Ovary (tissue), 10 donors: ENCODE data around the gene CMC1. TPM values are rescaled to one million over a fixed set of nuclear protein-coding genes. Genes with fewer than 3 reads are reported as not detected.
A peak's percentile ranks its signal among the peaks of the same experiment; 100 is the strongest.
"Not testable (repeated sequence)": the region's sequence is repeated elsewhere in the genome, so short reads cannot be mapped to it uniquely, and the experiment has no call there.

Experiments used
- DNase-seq, 5 donors: peaks; one replicate each; pipeline ENCODE4 v3.0.0-alpha.2; 2019 to 2020
- H3K27ac ChIP-seq, 2 donors: fragments of 200-600 bp; one replicate each; pipeline versions ENCODE4 v1.5.1 to v1.8.0; 2019 to 2022
- H3K27me3 ChIP-seq: fragments of 200-600 bp; one replicate; pipeline ENCODE4 v1.8.0; 2022
- H3K36me3 ChIP-seq: fragments of 200-600 bp; sonication (generic); one replicate; pipeline ENCODE4 v1.5.1; 2019
- H3K4me1 ChIP-seq: one replicate; pipeline ENCODE4 v1.8.1; 2013; ENCODE audit warnings: mild to moderate bottlenecking, moderate library complexity; ENCODE audit not compliant: insufficient read depth
- H3K4me3 ChIP-seq: fragments of 200-600 bp; sonication (generic); one replicate; pipeline ENCODE4 v1.5.1; 2017
- H3K9me3 ChIP-seq, 2 donors: fragments of 200-600 bp in 1 of 2; sonication (generic) in 1 of 2; one replicate each; pipeline versions ENCODE4 v1.5.1 to v1.8.1; 2013 to 2019; ENCODE audit warnings: mild to moderate bottlenecking in 1 of 2, moderate library complexity in 1 of 2
- CTCF ChIP-seq, 3 donors: fragments of 450-650 bp in 2 of 3; fragments of 200-600 bp in 1 of 3; IDR thresholded peaks; one replicate each; pipeline versions ENCODE4 v1.5.1 to v1.8.0; 2016 to 2022; ENCODE audit warnings: antibody characterized with exemption in 3 of 3, mild to moderate bottlenecking in 1 of 3
- EP300 ChIP-seq: sonication (generic); formaldehyde crosslinking; IDR thresholded peaks from one replicate; pipeline ENCODE4 v1.6.1; 2017; ENCODE audit warnings: antibody characterized with exemption
- POLR2A ChIP-seq: fragments of 450-650 bp; IDR thresholded peaks from one replicate; pipeline ENCODE4 v1.6.1; 2017; ENCODE audit warnings: antibody characterized with exemption, mild to moderate bottlenecking, moderate library complexity
- WGBS, 3 donors: extraction: QIAGEN DNeasy Blood & Tissue Kit in 1 of 3; methylation state at CpG; one replicate each; pipeline versions ENCODE4 v1.1.5 to v1.1.7; 2013 to 2017; 5-methylcytosine and 5-hydroxymethylcytosine counted together
- intact Hi-C, 4 donors: fragments of 100-400 bp; cut with DNase I; formaldehyde crosslinking; loops; one replicate each; pipeline versions ENCODE4 v1.11.0 to v1.15.1; 2022 to 2023
- long read RNA-seq, 3 donors: library from polyadenylated mRNA in 2 of 3; unstranded in 2 of 3; transcript quantifications; one replicate each; pipeline ENCODE4 v2.0.0 and lab custom pipeline, GENCODE V29; 2021 to 2026
- polyA plus RNA-seq, 2 donors: library from polyadenylated mRNA; stranded (reverse); fragments of 200-250 nt in 1 of 2; fragments of 350-450 nt in 1 of 2; fragmentation: Illumina TruSeq in 1 of 2; extraction: RNeasy Lipid Tissue Mini Kit (QIAGEN cat#74804) in 1 of 2; gene quantifications; one replicate each; pipeline ENCODE4 v1.2.3, GENCODE V29; 2013 to 2014
- total RNA-seq, 7 donors: library from RNA; depleted of rRNA in 2 of 7; stranded (reverse); fragments of >200 nt in 2 of 7; fragmentation: NEBNext Ultra II Directional in 3 of 7; extraction: Animal tissue kit (Norgen Biotek cat#: 25700) in 3 of 7; gene quantifications; one replicate each; pipeline versions ENCODE4 v1.1.0 to v1.2.4, GENCODE V29; 2016 to 2023
- donor health status: DM: no; HTN: no; CAD: no; lungs with moderate emphysema.
- donor health status: DM: no; HTN: no; CAD: no.
- donor health status: Bipolar disorder and iron deficiency.
- donor health status: DM: yes; HTN: yes; CAD: no.
- donor health status: DM: no; HTN: no; CAD: no.
- donor health status: DM: yes; HTN: yes; CAD: no.

Gene CMC1
- 10 to 100 TPM; 10.3 to 20.3 (median 12.2) TPM for total RNA-seq
- polyA plus RNA-seq, result 10 to 100 TPM; 20.5 to 22.2 TPM
- long read RNA-seq, donor 1, partial matches to known transcripts, result 0 of 2 reads
- long read RNA-seq, donor 1, other reads (novel, unspliced or antisense), result 1 of 2 reads
- long read RNA-seq, donor 2, full-length matches to known transcripts, result 19 of 19 reads
- long read RNA-seq, donor 2, partial matches to known transcripts, result 0 of 19 reads
- long read RNA-seq, donor 2, other reads (novel, unspliced or antisense), result 0 of 19 reads
- long read RNA-seq, donor 3, full-length matches to known transcripts, result 11 of 14 reads
- long read RNA-seq, donor 3, partial matches to known transcripts, result 0 of 14 reads
- long read RNA-seq, donor 3, other reads (novel, unspliced or antisense), result 3 of 14 reads

- Histone ChIP-seq H3K27me3 (no peaks in the 10 kb centered on the region), H3K36me3 (no peaks in the 10 kb centered on the region), H3K4me1 (peaks cover 7% of the 10 kb centered on the region), H3K9me3 (no peaks in the 10 kb centered on the region), H3K4me3 (peak within 1 kb of the TSS; percentile 93), H3K27ac (peak within 1 kb of the TSS in 1 of 2 donors; percentile 40)
- DNase-seq, result peak; percentile 97 to 99 (median 98)
- whole genome bisulfite sequencing, 3 donors, result 0 to 1% (median 1%) methylated on average over 42 to 68 of the region's 68 CpGs
- TF ChIP-seq POLR2A (peak; percentile 74), CTCF (IDR thresholded peaks at IDR 0.05) (no peak)
- intact Hi-C loops, result no loop called here
Observed at GRCh38 chr3:28241221-28242160, at the start of gene CMC1. CMC1 (plus strand) TSS chr3:28241619; CDS start chr3:28241794, 175 bp downstream.

GRCh38 chr3:28198161-28198560, 43.3 kb upstream of the CMC1 start:
- no peak for TF ChIP-seq POLR2A
- no peak for TF ChIP-seq CTCF (IDR thresholded peaks at IDR 0.05)
- TF ChIP-seq EP300, result no peak
- no peak for DNase-seq
- Histone ChIP-seq H3K4me3 (no peak overlapping the region), H3K36me3 (no peaks in the 10 kb centered on the region), H3K9me3 (no peaks in the 10 kb centered on the region), H3K27me3 (no peaks in the 10 kb centered on the region), H3K27ac (no peak overlapping the region), H3K4me1 (no peaks in the 10 kb centered on the region)
- WGBS, 3 donors, result 82 to 89% (median 89%) methylated on average over 3 of the region's 3 CpGs
- intact Hi-C loops, result no loop called here

GRCh38 chr3:28198974-28199373, 42.4 kb upstream of the CMC1 start:
- Histone ChIP-seq H3K4me1 (no peaks in the 10 kb centered on the region), H3K27me3 (no peaks in the 10 kb centered on the region), H3K4me3 (no peak overlapping the region), H3K9me3 (no peaks in the 10 kb centered on the region), H3K27ac (no peak overlapping the region), H3K36me3 (no peaks in the 10 kb centered on the region)
- intact Hi-C loops, result no loop called here
- no peak for TF ChIP-seq POLR2A
- no peak for TF ChIP-seq CTCF (IDR thresholded peaks at IDR 0.05)
- no peak for TF ChIP-seq EP300
- no peak for DNase-seq
- 66 to 74% (median 70%) methylated on average over 3 of the region's 3 CpGs for WGBS, 3 donors

GRCh38 chr3:28199643-28200042, 41.8 kb upstream of the CMC1 start:
- 90 to 94% (median 93%) methylated on average over 15 of the region's 15 CpGs for WGBS, 3 donors
- H3K36me3 ChIP-seq, H3K4me3 ChIP-seq, intact Hi-C loops, H3K4me1 ChIP-seq, H3K27me3 ChIP-seq, H3K27ac ChIP-seq, H3K9me3 ChIP-seq, DNase-seq: not testable (repeated sequence)

- intact Hi-C loops, result not testable (repeated sequence)
Observed at GRCh38 chr3:28200366-28200848, 41.0 kb upstream of the CMC1 start.

More at GRCh38 chr3:28200366-28200848, 41.0 kb upstream of the CMC1 start:
- not testable (repeated sequence) for H3K27me3 ChIP-seq, H3K4me1 ChIP-seq, H3K27ac ChIP-seq, H3K36me3 ChIP-seq, H3K4me3 ChIP-seq, H3K9me3 ChIP-seq
- 56 to 87% (median 78%) methylated on average over 38 to 47 of the region's 47 CpGs for WGBS, 3 donors
- peak in 2 of 5 donors; percentile 13 to 35 for DNase-seq
